Parathyroid adenoma (tissue), 2 donors: ENCODE measurements around the gene TAC3.
"Not testable (repeated sequence)": the region's sequence is repeated elsewhere in the genome, so short reads cannot be mapped to it uniquely, and the experiment has no call there.

Experiments
- H2AFZ ChIP-seq: fragments of 300-600 bp; sonication (generic); one replicate; pipeline ENCODE4 v1.7.0; 2017; ENCODE audit warnings: antibody characterized with exemption, mild to moderate bottlenecking
- H3K27ac ChIP-seq: fragments of 300-600 bp; sonication (generic); one replicate; pipeline ENCODE4 v1.7.0; 2017
- H3K27me3 ChIP-seq: fragments of 300-600 bp; sonication (generic); one replicate; pipeline ENCODE4 v1.7.0; 2017; ENCODE audit warnings: low read length; ENCODE audit not compliant: control insufficient read depth, insufficient read depth
- H3K36me3 ChIP-seq: fragments of 300-600 bp; sonication (generic); one replicate; pipeline ENCODE4 v1.7.0; 2017; ENCODE audit warnings: low read length; ENCODE audit not compliant: control insufficient read depth, insufficient read depth
- H3K4me1 ChIP-seq: fragments of 300-600 bp; sonication (generic); one replicate; pipeline ENCODE4 v1.7.0; 2017; ENCODE audit warnings: control low read depth
- H3K4me2 ChIP-seq: fragments of 300-600 bp; sonication (generic); one replicate; pipeline ENCODE4 v1.7.0; 2017; ENCODE audit warnings: low read length
- H3K4me3 ChIP-seq: fragments of 300-600 bp; sonication (generic); one replicate; pipeline ENCODE4 v1.7.0; 2017; ENCODE audit warnings: low read depth, low read length
- H3K79me2 ChIP-seq: fragments of 300-600 bp; sonication (generic); one replicate; pipeline ENCODE4 v1.7.0; 2017; ENCODE audit warnings: control low read depth
- H3K9ac ChIP-seq: fragments of 300-600 bp; sonication (generic); one replicate; pipeline ENCODE4 v1.7.0; 2017; ENCODE audit warnings: mild to moderate bottlenecking
- H3K9me3 ChIP-seq: fragments of 300-600 bp; sonication (generic); one replicate; pipeline ENCODE4 v1.7.0; 2017; ENCODE audit warnings: low read length; ENCODE audit not compliant: control insufficient read depth
- CTCF ChIP-seq: fragments of 300-600 bp; sonication (generic); IDR thresholded peaks from one replicate; pipeline ENCODE4 v1.7.0; 2017; ENCODE audit warnings: antibody characterized with exemption, mild to moderate bottlenecking
- donor health status: primary hyperparathyroidism.

TAC3 gene

GRCh38 chr12:57055824-57056223 is 39.5 kb upstream of the TAC3 start:
- Histone ChIP-seq H3K9ac (no peak overlapping the region), H3K27ac (no peak overlapping the region), H3K79me2 (no peaks in the 10 kb centered on the region), H3K36me3 (no peaks in the 10 kb centered on the region), H2AFZ (no peak overlapping the region), H3K4me3 (no peak overlapping the region), H3K9me3 (no peaks in the 10 kb centered on the region), H3K27me3 (no peaks in the 10 kb centered on the region), H3K4me1 (no peaks in the 10 kb centered on the region), H3K4me2 (no peak overlapping the region)
- TF ChIP-seq CTCF = no peak

- not testable (repeated sequence) for H3K27ac ChIP-seq, H3K27me3 ChIP-seq, H3K36me3 ChIP-seq, H3K4me1 ChIP-seq, H3K9ac ChIP-seq, H3K9me3 ChIP-seq, H2AFZ ChIP-seq, H3K79me2 ChIP-seq, H3K4me3 ChIP-seq, H3K4me2 ChIP-seq
Measured at GRCh38 chr12:57053901-57054300, 37.6 kb upstream of the TAC3 start.

GRCh38 chr12:57053146-57053545 is 36.8 kb upstream of the TAC3 start:
- H3K4me2 ChIP-seq, H3K27me3 ChIP-seq, H3K4me3 ChIP-seq, H3K36me3 ChIP-seq, H3K9ac ChIP-seq, H3K9me3 ChIP-seq, H3K4me1 ChIP-seq, H3K27ac ChIP-seq, H2AFZ ChIP-seq, H3K79me2 ChIP-seq: not testable (repeated sequence)

GRCh38 chr12:57051011-57051410 is 34.7 kb upstream of the TAC3 start:
- H3K9ac ChIP-seq = no peak overlapping the region
- H3K4me2 ChIP-seq = no peak overlapping the region
- H3K79me2 ChIP-seq = no peaks in the 10 kb centered on the region
- H3K9me3 ChIP-seq = no peaks in the 10 kb centered on the region
- no peak overlapping the region for H3K27ac ChIP-seq
- H3K36me3 ChIP-seq = no peaks in the 10 kb centered on the region
- TF ChIP-seq CTCF = no peak
- no peaks in the 10 kb centered on the region for H3K27me3 ChIP-seq
- no peak overlapping the region for H2AFZ ChIP-seq
- no peak overlapping the region for H3K4me3 ChIP-seq
- H3K4me1 ChIP-seq = no peaks in the 10 kb centered on the region

GRCh38 chr12:57049890-57050289 is 33.6 kb upstream of the TAC3 start, which contains the start of gene MYO1A:
TSS of gene MYO1A (minus strand) at chr12:57050129. CDS start at chr12:57048323, 1,806 bp downstream.
- Histone ChIP-seq H3K9me3 (no peaks in the 10 kb centered on the region), H3K27ac (no peak within 1 kb of the TSS), H3K4me2 (no peak within 1 kb of the TSS), H3K36me3 (no peaks in the 10 kb centered on the region), H3K4me3 (no peak within 1 kb of the TSS), H3K9ac (no peak within 1 kb of the TSS), H3K4me1 (no peaks in the 10 kb centered on the region), H3K27me3 (no peaks in the 10 kb centered on the region), H3K79me2 (no peaks in the 10 kb centered on the region), H2AFZ (no peak within 1 kb of the TSS)
- no peak for TF ChIP-seq CTCF

- H3K4me2 ChIP-seq = no peak overlapping the region
- TF ChIP-seq CTCF = no peak
- H3K27me3 ChIP-seq = no peaks in the 10 kb centered on the region
- no peaks in the 10 kb centered on the region for H3K79me2 ChIP-seq
- H3K4me3 ChIP-seq = no peak overlapping the region
- no peak overlapping the region for H2AFZ ChIP-seq
- H3K27ac ChIP-seq = no peak overlapping the region
- H3K9me3 ChIP-seq = no peaks in the 10 kb centered on the region
- no peaks in the 10 kb centered on the region for H3K36me3 ChIP-seq
- no peaks in the 10 kb centered on the region for H3K4me1 ChIP-seq
- no peak overlapping the region for H3K9ac ChIP-seq
Measured at GRCh38 chr12:57049119-57049446, 32.8 kb upstream of the TAC3 start.
